LNCAP (cell line): ENCODE results near the gene RUNX3.

Experiments used
- CTCF ChIP-seq: fragments of 450-650 bp; IDR thresholded peaks from 2 replicates; pipeline ENCODE4 v1.5.1; 2017; ENCODE audit warnings: mild to moderate bottlenecking

Gene RUNX3

GRCh38 chr1:24930260-24931145 lies at the start of gene RUNX3:
Gene RUNX3, minus strand, starts transcription at chr1:24930276. Its CDS starts 408 bp downstream, at chr1:24929868.
- no peak for TF ChIP-seq CTCF

- TF ChIP-seq CTCF: no peak
These were observed 48.4 kb upstream of the RUNX3 start for GRCh38 chr1:24978383-24979032.

DNA sequence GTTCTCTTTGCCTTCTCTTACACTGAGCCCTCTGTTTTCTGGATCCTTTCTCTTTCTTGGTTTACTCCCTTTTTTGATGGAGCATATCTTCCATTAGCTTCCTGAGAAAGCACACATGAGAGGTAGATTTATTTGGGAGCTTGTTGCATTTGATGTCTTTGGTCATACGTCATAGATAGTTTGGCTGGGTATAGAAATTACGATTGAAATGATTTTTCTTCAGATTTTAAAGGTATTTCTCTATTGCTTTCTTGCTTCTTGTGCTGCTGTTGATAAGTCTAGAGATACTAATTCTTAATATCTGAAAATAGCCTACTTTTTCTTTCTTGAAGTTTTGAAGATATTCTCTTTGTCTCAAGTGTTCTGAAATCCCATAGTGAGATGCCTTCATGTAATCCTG lies 45.3 kb upstream of the RUNX3 start:
- TF ChIP-seq CTCF: no peak

GRCh38 chr1:24973315-24973714 lies 43.2 kb upstream of the RUNX3 start:
- no peak for TF ChIP-seq CTCF

- no peak for TF ChIP-seq CTCF
These were observed 42.8 kb upstream of the RUNX3 start for GRCh38 chr1:24972915-24973242.

GRCh38 chr1:24972221-24972914 lies 42.3 kb upstream of the RUNX3 start:
- no peak for TF ChIP-seq CTCF

DNA sequence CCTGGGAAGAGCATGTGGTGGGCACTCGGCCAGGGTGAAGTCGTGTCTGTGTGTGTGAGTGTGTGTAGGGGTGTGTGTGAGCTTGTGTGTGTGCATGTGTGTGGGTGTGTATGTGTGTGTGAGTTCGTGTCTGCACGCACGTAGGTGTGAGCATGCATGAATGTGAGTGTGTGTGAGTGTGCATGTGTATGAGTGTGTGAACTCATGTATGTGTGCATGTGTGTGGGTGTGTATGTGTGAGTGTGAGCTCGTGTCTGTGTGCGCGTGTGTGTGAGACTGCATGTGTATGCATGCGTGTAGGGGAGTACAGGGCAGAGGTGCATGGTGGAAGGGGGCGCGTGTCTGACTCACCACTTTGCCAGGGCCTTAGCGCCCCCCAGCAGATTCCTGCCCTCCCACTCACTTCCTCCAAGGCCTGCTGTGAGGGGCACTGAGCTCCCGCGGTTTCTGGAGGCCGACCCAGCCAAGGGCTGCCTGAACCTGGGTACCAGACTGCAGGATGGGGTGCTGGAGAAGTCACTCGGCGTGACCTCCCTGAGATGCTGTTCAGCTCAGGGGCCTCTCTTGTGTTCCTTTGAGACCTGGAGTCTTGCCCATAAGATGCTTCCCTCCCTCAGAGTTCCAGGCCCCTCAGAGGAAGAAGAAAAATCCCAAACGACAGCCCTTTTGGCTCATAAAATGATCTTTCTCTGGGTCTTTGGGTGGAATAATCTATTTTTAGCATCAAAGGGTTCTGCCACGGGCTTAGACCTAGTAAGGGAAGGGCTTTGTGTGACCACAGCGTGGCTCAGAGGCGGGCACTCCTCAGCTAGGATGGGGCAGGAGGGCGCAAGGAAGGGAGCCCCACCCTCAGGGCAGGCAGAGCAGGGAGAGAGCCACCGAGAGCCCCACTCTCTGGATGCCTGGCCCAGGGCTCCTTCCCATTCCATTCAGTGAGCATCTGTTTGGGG lies 41.1 kb upstream of the RUNX3 start:
- TF ChIP-seq CTCF: no peak
